GM12891 (cell line): Measurements from ENCODE around the gene ANKRD33B.

Experiments used
- POLR2A ChIP-seq: IDR thresholded peaks from 2 replicates; pipeline ENCODE4 v1.6.1; 2011; ENCODE audit warnings: low read depth, low read length, control low read depth
- POLR2AphosphoS5 ChIP-seq: IDR thresholded peaks from 2 replicates; pipeline ENCODE4 v1.6.1; 2011; ENCODE audit warnings: low read depth, low read length, control low read depth
- POU2F2 ChIP-seq: IDR thresholded peaks from 2 replicates; pipeline ENCODE4 v1.6.1; 2011; ENCODE audit warnings: low read depth, mild to moderate bottlenecking, control low read depth, low read length, moderate library complexity
- SPI1 ChIP-seq: IDR thresholded peaks from 2 replicates; pipeline ENCODE4 v1.6.1; 2011; ENCODE audit warnings: low read depth, low read length, control low read depth
- TAF1 ChIP-seq: IDR thresholded peaks from 2 replicates; pipeline ENCODE4 v1.6.1; 2011; ENCODE audit warnings: low read depth, low read length, control low read depth

GRCh38 chr5:10619649-10620048 lies 55.8 kb downstream of the ANKRD33B start:
- TF ChIP-seq POLR2AphosphoS5 (no peak), POLR2A (no peak), TAF1 (no peak), SPI1 (no peak), POU2F2 (no peak)
